Fibroblast of skin of scalp (primary cell): ENCODE data around the gene TNIP2.
A peak's percentile ranks its signal among the peaks of the same experiment; 100 is the strongest.
"Not testable (repeated sequence)": the region's sequence is repeated elsewhere in the genome, so short reads cannot be mapped to it uniquely, and the experiment has no call there.

Experiments used
- DNase-seq: peaks from one replicate; pipeline ENCODE4 v3.0.0-alpha.2; 2013

TNIP2 gene

DNA sequence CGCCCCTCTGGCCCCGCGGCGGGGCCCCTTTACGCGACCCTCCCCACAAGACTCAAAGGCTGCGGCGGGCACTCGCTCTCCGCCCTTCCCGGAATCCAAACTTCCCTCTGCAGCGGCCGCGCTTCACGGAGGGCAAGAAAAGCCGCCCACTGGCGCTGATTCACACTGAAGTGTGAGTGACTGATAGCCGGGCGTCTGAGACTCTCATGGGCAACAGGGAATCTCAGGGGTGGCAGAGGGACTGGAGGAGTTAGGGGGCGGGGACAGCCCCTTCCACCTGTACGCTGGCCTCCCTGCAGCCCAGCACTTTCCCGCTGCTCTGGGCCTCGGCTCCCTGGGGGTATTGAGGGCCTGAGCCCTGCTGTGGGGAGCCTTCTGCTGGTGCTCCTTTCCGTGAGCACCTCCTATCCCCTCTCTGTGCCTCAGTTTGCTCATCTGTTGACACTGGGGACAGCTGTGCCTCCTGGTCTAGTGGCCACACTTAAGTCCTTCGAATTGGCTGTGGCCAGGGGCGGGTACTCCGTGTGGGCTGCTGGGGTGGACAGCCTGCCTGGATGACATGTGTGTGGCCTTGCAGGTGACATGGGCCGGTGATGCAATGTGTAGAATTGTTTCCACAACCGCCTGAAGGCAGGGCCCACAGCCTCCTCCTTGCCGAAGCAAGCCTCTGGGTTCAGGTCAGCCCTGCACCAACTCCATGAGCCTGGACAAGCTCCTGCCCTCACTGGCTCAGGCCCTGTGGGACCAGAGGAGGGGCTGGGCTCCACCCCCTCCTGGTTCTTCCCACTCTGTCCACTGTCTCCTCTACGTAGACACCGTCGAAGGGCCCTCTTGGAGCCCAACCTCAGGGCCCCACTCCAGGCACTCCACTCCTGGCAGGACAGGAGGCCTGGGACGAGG lies 37.7 kb upstream of the TNIP2 start:
- DNase-seq = peak; percentile 47

GRCh38 chr4:2792711-2793585 lies 36.8 kb upstream of the TNIP2 start, which contains the start of gene SH3BP2:
TSS of gene SH3BP2 (plus strand) at chr4:2793085. CDS start at chr4:2820618, 27,533 bp downstream.
- peak; percentile 77 for DNase-seq

DNA sequence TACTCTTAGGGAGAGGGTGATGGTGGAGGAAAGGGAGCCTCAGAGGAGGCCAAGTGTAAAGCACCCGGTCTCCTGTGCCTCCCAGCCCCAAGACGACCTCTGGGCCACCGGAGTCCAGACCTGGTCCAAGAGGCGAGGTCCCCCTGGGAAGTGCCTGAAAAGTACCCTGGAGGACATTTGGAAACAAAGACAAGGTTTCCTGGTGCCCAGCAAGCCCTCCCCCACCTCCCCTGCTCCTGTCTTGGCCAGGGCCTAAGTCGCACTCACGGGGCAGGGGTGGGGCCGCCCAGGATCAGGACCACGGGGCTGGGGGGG lies 36.2 kb upstream of the TNIP2 start:
- no peak for DNase-seq

GRCh38 chr4:2791518-2792395 lies 35.6 kb upstream of the TNIP2 start:
- no peak for DNase-seq

DNA sequence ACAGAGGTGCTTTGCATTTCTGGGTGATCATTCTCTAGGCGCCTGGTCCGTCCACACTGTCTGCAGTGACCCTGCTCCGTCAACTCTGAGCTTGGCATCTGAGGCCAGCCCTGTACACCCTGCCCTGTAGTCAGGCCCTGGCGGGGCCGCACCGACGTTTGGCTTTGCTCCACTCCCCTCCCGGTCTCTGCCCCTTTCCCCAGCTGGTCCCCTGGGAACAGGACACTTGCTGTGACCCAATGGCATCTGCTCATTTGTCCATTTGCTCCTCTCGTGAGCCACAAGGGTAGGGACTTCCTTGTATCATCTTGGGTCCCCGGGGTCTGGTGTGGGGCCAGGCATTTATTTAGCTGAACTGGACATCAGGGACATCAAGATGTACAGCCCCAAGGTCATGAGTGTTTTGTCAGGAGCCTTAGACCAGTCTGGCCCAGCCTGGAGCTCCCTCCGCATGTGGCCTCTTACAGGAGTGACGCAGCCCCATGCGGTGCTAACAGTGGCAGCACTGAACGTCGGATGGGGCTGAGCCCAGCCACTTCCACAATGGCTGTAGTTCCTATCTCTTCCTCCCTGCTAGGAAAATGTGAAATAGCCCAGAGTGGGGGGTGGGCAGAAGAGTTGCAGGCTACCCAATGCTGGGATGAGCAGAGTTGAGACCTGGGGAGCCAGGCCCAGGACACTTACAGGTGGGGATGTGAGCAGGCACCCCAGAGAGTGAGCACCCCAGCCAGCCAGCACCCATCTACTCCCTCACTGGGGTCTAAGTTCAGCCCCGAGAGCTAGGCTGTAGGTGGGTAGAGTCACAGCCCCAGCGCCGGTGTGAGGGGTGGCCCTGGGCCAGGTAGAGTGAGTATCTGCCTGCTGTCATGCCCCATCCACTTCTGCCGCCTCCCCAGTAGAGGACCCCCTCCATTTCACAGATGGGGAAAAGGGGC lies 34.7 kb upstream of the TNIP2 start:
- DNase-seq = no peak

GRCh38 chr4:2789793-2790582 lies 33.9 kb upstream of the TNIP2 start:
- no peak for DNase-seq

GRCh38 chr4:2789351-2789750 lies 33.2 kb upstream of the TNIP2 start:
- no peak for DNase-seq

DNA sequence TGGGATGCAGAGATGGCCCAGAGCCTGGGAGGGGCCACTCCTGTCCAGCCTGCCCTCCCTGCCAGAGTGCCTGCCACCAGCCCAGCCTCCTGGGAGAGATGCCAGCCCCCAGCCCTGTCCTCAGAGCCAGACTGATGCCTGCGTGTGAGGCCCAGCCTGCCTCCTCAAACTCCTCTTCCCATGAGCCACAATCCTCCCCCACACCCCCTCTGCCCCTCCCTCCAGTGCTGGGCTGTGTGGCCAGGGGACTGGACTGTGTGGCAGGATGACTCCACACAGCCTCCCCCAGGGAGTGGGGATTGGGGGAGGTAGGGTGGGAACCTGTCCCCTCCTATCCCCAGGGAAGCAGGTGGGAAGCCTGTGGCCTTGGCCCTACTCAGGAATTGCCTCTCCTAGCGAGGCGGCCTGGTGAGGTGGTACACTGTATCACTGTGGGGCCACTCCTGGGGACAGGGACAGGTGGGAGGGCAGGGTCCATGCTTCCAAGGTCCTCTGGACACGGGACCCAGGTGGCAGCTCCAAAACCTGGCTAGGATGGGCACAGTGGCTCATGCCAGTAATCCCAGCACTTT lies 32.5 kb upstream of the TNIP2 start:
- no peak for DNase-seq

GRCh38 chr4:2788101-2788500 lies 32.0 kb upstream of the TNIP2 start:
- no peak for DNase-seq

GRCh38 chr4:2787230-2788100 lies 31.3 kb upstream of the TNIP2 start:
- no peak for DNase-seq

DNA sequence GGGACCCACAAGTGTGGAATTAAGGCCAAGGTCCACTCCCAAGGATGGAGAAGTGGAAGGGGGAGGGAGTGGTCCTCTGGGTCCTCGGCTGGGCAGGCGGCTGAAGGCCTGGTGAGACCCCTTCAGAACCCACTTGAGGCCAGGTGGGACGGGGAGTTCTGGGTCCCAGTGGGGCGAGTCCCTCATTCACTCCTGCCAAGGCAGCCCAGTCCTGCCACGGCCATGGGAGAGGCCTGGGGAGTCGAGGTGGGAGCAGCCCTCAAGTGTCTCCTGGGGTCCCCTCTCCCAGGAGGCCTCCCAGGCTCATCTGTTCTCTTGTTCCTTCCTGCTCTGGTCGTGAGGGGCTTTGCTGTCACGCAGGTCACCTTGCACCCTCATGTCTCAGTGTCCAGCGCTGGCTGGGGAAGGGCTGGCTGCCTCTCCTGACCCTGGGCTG lies 30.7 kb upstream of the TNIP2 start:
- no peak for DNase-seq

DNA sequence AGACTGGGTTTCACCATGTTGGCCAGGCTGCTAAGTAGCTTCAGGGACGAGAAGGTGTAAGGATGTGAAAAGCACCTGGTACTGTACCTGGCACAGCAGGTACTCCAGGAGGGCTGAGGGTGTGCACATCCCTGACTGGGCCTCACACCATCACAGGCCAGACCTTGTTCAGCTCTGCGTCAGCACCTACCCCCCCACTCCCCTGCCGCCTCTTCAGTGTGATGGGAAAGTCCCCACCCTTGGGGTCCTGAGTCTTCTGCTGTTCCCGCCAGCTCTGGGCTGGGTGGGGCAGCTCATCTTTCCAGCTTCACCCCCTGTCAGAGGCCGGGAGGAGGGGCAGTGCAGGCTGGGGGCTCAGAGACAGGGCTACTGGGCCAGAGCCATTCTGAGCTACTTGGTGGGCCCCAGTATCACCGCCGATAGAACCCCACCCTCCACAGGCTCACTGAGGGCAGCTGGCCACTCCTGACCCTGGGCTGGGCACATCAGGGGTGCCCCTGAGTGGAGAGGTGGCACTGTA lies 30.1 kb upstream of the TNIP2 start:
- no peak for DNase-seq

DNA sequence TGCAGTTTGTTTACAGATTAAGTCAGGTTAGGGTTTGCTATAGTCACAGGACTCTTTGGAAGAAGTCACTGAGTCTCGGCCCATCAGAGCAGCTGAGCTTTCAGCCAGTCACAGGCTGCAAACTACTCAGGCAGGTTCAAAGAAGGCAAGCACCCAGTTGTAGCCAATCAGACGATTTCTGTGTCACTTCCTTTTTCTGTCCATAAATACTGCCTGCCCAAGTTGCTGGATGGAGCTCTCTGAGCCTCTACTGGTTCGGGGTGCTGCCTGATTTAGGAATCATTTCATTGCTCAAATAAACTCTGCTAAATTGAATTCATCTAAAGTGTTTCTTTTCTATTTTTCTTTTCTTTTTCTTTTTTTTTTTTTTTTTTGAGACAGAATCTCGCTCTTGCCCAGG lies 29.5 kb upstream of the TNIP2 start:
- no peak for DNase-seq

DNA sequence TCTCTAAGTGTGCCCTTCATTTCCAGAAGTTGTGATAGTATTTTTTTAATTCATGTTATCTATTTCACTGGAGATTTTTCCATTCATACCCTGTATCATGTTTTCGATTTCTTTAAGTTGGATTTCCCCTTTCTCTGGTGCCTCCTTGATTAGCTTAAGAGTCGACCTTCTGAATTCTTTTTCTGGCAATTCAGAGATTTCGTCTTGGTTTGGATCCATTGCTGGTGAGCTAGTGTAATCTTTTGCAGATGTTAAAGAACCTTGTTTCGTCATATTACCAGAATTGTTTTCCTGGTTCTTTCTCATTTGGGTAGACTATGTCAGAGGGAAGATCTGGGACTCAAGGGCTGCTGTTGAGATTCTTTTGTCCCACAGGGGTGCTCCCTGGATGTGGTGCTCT lies 27.7 kb upstream of the TNIP2 start:
- DNase-seq = no peak

GRCh38 chr4:2781911-2782310 lies 25.8 kb upstream of the TNIP2 start:
- DNase-seq = no peak

GRCh38 chr4:2780643-2781042 lies 24.5 kb upstream of the TNIP2 start:
- not testable (repeated sequence) for DNase-seq

DNA sequence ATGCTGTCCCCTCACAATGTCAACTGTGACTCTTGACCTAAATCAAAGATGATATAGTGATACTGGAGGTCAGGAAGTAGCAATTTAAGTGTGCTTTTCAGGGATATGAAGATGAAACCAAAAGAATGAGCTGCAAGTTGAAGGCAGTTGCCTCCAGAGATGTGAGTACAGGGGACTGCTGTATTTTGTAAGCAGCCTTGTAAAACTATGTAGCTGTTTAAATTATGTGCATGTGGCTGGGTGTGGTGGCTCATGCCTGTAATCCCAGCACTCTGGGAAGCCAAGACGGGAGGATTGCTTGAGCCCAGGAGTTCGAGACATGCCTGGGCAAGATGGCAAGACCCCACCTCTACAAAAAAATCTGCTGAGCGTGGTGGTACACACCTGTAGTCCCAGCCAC lies 15.1 kb upstream of the TNIP2 start:
- DNase-seq = no peak

DNA sequence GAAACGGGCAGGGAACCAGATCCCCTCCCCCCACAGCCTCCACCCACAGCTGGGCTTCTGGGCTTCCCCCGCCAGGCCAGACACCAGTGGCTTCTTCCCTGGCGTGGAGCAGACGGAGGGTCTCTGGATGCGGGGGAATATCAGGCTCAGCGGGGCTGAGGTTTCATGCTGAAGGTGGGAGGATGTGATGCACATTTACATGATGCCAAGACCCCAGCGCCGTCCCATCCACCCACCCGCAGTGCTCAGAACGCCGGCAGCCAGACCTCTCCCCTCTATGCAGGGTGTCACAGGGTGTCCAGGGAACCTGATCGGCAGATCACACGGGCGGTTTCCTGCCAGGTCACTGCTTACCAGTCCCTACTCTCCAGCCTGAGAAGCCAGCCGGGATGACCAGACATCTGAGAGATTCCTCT lies 12.8 kb upstream of the TNIP2 start:
- DNase-seq = no peak

DNA sequence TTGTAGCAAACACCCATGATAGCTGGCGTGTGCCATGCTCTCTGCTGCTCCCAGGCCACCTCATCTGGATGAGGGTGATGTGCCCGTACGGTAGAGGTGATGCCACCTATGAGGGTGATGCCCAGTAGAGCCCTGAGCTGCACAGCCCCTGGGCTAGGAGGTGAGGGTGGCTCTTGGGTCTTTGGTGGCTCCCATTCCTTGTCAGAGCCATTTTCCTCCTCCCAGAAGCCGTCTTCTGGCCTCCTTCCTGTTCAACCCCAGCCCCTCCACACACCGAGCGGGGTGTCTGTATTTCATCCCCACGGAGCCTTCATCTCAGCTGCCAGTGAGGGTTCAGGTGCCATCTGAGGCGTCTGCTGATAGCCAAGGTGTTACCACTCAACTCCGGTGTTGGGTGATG lies 12.0 kb upstream of the TNIP2 start:
- no peak for DNase-seq
